Astrocyte (in vitro differentiated cells and primary cell): ENCODE data around the gene AFF3. TPM values are rescaled to one million over a fixed set of nuclear protein-coding genes. Genes with fewer than 3 reads are reported as not detected.
A peak's percentile ranks its signal among the peaks of the same experiment; 100 is the strongest.

ENCODE experiments used
- DNase-seq: peaks from one replicate; pipeline ENCODE4 v3.0.0-alpha.2; 2010; ENCODE audit warnings: low read depth
- FAIRE-seq: peaks from 2 replicates; lab custom pipeline; 2011; peaks lifted over from hg19 to GRCh38; lab: Jason Lieb, UNC
- H2AFZ ChIP-seq: 2 replicates; pipeline ENCODE4 v1.6.0; 2012; ENCODE audit warnings: low read depth, low read length, inconsistent platforms
- H3K27ac ChIP-seq: 2 replicates; pipeline ENCODE4 v1.5.1; 2011; ENCODE audit warnings: low read depth, low read length, inconsistent platforms
- H3K27me3 ChIP-seq: 2 replicates; pipeline ENCODE4 v1.6.0; 2011; ENCODE audit warnings: low read length, inconsistent platforms; ENCODE audit not compliant: insufficient read depth
- H3K36me3 ChIP-seq: 2 replicates; pipeline ENCODE4 v1.5.1; 2011; ENCODE audit warnings: low read length, inconsistent platforms; ENCODE audit not compliant: insufficient read depth
- H3K4me1 ChIP-seq: 2 replicates; pipeline ENCODE4 v1.5.1; 2011; ENCODE audit warnings: low read length, inconsistent platforms; ENCODE audit not compliant: insufficient read depth
- H3K4me2 ChIP-seq: 2 replicates; pipeline ENCODE4 v1.6.0; 2012; ENCODE audit warnings: low read length, inconsistent platforms
- H3K4me3 ChIP-seq: 2 replicates; pipeline ENCODE4 v1.5.1; 2011; ENCODE audit warnings: low read depth, mild to moderate bottlenecking, low read length, inconsistent platforms; ENCODE audit not compliant: insufficient read depth
- H3K79me2 ChIP-seq: 2 replicates; pipeline ENCODE4 v1.6.0; 2012; ENCODE audit warnings: mild to moderate bottlenecking, low read length, inconsistent platforms; ENCODE audit not compliant: insufficient read depth
- H3K9ac ChIP-seq: 2 replicates; pipeline ENCODE4 v1.6.0; 2012; ENCODE audit warnings: mild to moderate bottlenecking, low read length, inconsistent platforms
- H3K9me3 ChIP-seq: 2 replicates; pipeline ENCODE4 v1.5.1; 2012; ENCODE audit warnings: low read depth, mild to moderate bottlenecking, low read length, inconsistent platforms; ENCODE audit not compliant: insufficient read depth
- H4K20me1 ChIP-seq: 2 replicates; pipeline ENCODE4 v1.6.0; 2012; ENCODE audit warnings: low read length, inconsistent platforms; ENCODE audit not compliant: insufficient read depth
- H3K27ac Mint-ChIP-seq: one replicate; pipeline ENCODE4 v1.8.0; 2021; ENCODE audit warnings: mild to moderate bottlenecking, mixed read lengths; ENCODE audit not compliant: unreplicated experiment
- H3K27me3 Mint-ChIP-seq: one replicate; pipeline ENCODE4 v1.8.0; 2021; ENCODE audit warnings: low read depth, mixed read lengths; ENCODE audit not compliant: unreplicated experiment
- H3K36me3 Mint-ChIP-seq: one replicate; pipeline ENCODE4 v1.8.0; 2021; ENCODE audit warnings: low read depth, mixed read lengths; ENCODE audit not compliant: unreplicated experiment
- H3K4me1 Mint-ChIP-seq: one replicate; pipeline ENCODE4 v1.8.0; 2021; ENCODE audit warnings: low read depth, mixed read lengths; ENCODE audit not compliant: unreplicated experiment
- H3K4me3 Mint-ChIP-seq: one replicate; pipeline ENCODE4 v1.8.0; 2021; ENCODE audit warnings: mild to moderate bottlenecking, moderate library complexity, mixed read lengths; ENCODE audit not compliant: unreplicated experiment
- H3K9me3 Mint-ChIP-seq: one replicate; pipeline ENCODE4 v1.8.0; 2021; ENCODE audit warnings: mild to moderate bottlenecking, mixed read lengths; ENCODE audit not compliant: unreplicated experiment
- CTCF ChIP-seq: IDR thresholded peaks from 2 replicates; pipeline ENCODE4 v1.5.1; 2011; ENCODE audit warnings: low read depth, mild to moderate bottlenecking, inconsistent platforms, low read length, moderate library complexity; ENCODE audit not compliant: insufficient read depth
- EZH2 ChIP-seq: IDR thresholded peaks from 2 replicates; pipeline ENCODE4 v1.6.1; 2012; ENCODE audit warnings: mild to moderate bottlenecking, low read length, inconsistent platforms; ENCODE audit not compliant: insufficient read depth
- total RNA-seq: library from RNA; stranded (reverse); gene quantifications from 2 replicates; pipeline ENCODE4 v1.2.1, GENCODE V29; 2021

The AFF3 gene
- total RNA-seq, 1 donor from 2014 or later, result 14.7 TPM

- no peaks in the 10 kb centered on the region for H3K9me3 Mint-ChIP-seq
- Histone ChIP-seq H3K4me2 (no peak overlapping the region), H3K9ac (no peak overlapping the region), H3K27me3 (no peaks in the 10 kb centered on the region), H3K9me3 (no peaks in the 10 kb centered on the region), H3K4me1 (no peaks in the 10 kb centered on the region), H3K79me2 (no peaks in the 10 kb centered on the region), H4K20me1 (no peaks in the 10 kb centered on the region), H3K36me3 (no peaks in the 10 kb centered on the region), H3K4me3 (no peak overlapping the region), H3K27ac (no peak overlapping the region), H2AFZ (no peak overlapping the region)
- TF ChIP-seq CTCF (no peak), EZH2 (no peak)
- DNase-seq, result no peak
- H3K4me1 Mint-ChIP-seq, result peaks cover 8% of the 10 kb centered on the region
- peaks cover 3% of the 10 kb centered on the region for H3K36me3 Mint-ChIP-seq
- H3K27ac Mint-ChIP-seq, result no peak overlapping the region
- no peak overlapping the region for H3K4me3 Mint-ChIP-seq
- FAIRE-seq, result no peak
- H3K27me3 Mint-ChIP-seq, result peaks cover 2% of the 10 kb centered on the region
Measured at GRCh38 chr2:99623613-99624012, 518.8 kb downstream of the AFF3 start.

DNA sequence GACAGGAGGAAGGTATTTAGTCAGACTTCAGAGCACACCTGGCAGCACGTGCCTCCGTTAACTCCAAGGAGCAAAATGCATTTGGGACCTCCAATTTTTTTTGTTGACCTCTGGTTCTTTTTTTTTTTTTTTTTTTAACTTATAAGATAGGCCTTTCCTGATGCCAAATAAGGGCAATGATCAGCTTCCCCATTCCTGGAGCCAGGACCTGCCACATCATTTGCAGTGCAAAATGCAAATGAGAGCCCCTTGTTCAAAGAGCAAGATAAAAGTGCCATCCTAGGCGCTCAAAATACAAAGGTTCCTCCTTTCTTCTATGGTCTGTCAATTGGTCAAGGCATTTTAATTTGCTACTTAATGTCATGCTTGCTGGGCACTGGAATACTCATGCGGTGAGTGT, 519.4 kb downstream of the AFF3 start:
- DNase-seq, result no peak
- Histone ChIP-seq H3K27ac (no peak overlapping the region), H3K36me3 (no peaks in the 10 kb centered on the region), H3K4me2 (no peak overlapping the region), H4K20me1 (no peaks in the 10 kb centered on the region), H3K27me3 (no peaks in the 10 kb centered on the region), H3K4me1 (no peaks in the 10 kb centered on the region), H3K4me3 (no peak overlapping the region), H2AFZ (no peak overlapping the region), H3K9ac (no peak overlapping the region), H3K9me3 (no peaks in the 10 kb centered on the region), H3K79me2 (no peaks in the 10 kb centered on the region)
- peaks cover 8% of the 10 kb centered on the region for H3K4me1 Mint-ChIP-seq
- H3K4me3 Mint-ChIP-seq, result no peak overlapping the region
- H3K36me3 Mint-ChIP-seq, result peaks cover under 1% of the 10 kb centered on the region
- no peak overlapping the region for H3K27ac Mint-ChIP-seq
- H3K9me3 Mint-ChIP-seq, result no peaks in the 10 kb centered on the region
- no peak for FAIRE-seq
- TF ChIP-seq CTCF, result no peak
- H3K27me3 Mint-ChIP-seq, result peaks cover 2% of the 10 kb centered on the region

- no peak overlapping the region for H3K4me2 ChIP-seq
- H4K20me1 ChIP-seq, result no peaks in the 10 kb centered on the region
- DNase-seq (no peak), FAIRE-seq (no peak)
- no peaks in the 10 kb centered on the region for H3K27me3 ChIP-seq
- Mint-ChIP-seq H3K27ac (peak overlapping the region; percentile 80), H3K4me1 (peaks cover 8% of the 10 kb centered on the region), H3K9me3 (no peaks in the 10 kb centered on the region), H3K4me3 (no peak overlapping the region), H3K27me3 (peaks cover 2% of the 10 kb centered on the region), H3K36me3 (no peaks in the 10 kb centered on the region)
- H3K9me3 ChIP-seq, result no peaks in the 10 kb centered on the region
- H3K79me2 ChIP-seq, result no peaks in the 10 kb centered on the region
- no peak overlapping the region for H3K27ac ChIP-seq
- H3K4me1 ChIP-seq, result no peaks in the 10 kb centered on the region
- H3K9ac ChIP-seq, result no peak overlapping the region
- no peak overlapping the region for H2AFZ ChIP-seq
- H3K4me3 ChIP-seq, result no peak overlapping the region
- TF ChIP-seq CTCF, result no peak
- TF ChIP-seq EZH2, result no peak
- no peaks in the 10 kb centered on the region for H3K36me3 ChIP-seq
Measured at GRCh38 chr2:99622534-99622933, 519.9 kb downstream of the AFF3 start.
